ENCODE results near the gene UTP25. TPM values are rescaled to one million over a fixed set of nuclear protein-coding genes. Genes with fewer than 3 reads are reported as not detected.
"Not testable (repeated sequence)": the region's sequence is repeated elsewhere in the genome, so short reads cannot be mapped to it uniquely, and the experiment has no call there.

The UTP25 gene, protein sequence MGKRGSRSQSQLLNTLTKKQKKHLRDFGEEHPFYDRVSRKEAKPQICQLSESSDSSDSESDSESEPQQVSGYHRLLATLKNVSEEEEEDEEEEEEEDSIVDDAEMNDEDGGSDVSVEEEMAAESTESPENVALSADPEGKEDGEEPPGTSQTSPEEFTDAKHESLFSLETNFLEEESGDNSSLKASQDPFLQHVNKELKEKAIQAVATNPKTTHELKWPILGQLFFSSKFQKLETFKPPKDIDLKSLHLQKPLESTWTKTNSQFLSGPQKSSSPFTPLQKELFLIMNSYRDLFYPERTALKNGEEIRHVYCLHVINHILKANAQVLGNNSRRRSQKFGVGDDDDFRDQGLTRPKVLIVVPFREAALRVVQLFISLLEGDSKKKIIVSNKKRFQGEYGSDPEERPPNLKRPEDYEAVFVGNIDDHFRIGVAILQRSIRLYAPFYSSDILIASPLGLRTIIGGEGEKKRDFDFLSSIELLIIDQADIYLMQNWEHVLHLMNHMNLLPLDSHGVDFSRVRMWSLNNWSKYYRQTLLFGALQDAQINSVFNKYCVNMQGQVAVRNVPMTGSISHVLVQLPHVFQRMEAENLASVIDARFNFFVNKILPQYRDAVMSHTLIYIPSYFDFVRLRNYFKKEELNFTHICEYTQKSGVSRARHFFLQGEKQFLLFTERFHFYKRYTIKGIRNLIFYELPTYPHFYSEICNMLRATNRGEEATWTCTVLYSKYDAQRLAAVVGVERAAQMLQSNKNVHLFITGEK
- total RNA-seq: 10 to 100 TPM; 12.0 to 17.5 TPM

DNA sequence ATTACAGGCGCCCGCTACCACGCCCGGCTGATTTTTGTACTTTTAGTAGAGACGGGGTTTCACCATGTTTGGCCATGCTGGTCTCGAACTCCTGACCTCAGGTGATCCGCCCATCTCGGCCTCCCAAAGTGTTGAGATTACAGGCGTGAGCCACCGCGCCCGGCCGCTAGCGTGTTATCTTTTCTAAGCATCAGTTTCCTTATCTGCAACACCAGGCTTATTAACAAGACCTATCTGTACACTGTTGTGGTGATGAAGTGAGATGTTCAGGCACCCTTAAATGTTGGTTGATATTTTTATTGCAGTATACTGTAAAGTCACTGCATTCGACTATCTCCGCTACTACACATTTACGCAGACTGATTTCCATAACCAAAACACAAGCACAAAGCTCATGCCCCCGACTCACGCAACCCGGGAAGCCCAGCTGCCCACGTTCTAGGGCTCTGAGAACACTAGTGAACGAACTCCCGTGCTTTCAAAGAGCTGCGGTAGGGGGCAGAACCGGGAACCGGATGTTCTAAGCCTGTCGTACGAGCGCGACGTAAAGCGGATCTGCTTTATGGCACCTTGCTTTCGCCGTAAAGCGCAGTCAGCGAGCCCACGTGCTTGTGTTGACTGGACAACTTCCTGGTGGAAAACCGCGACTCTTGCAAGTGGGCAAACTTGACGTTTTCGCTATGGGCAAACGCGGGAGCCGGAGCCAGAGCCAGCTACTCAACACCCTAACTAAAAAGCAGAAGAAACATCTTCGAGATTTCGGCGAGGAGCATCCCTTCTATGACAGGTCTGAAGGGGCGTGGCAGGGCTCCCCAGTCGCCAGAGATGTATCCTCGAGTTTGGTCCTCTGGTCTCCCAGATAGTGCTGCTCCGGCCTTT lies at the start of gene UTP25:
UTP25 (plus strand) TSS at position 589 of the 879 bp plus-strand sequence; CDS start at position 681, 92 bp downstream.
- peak within 1 kb of the TSS; percentile 80 for H3K27ac Mint-ChIP-seq
- no peaks in the 10 kb centered on the region for H3K9me3 Mint-ChIP-seq
- H3K36me3 Mint-ChIP-seq (ENCODE audit: low read depth): peaks cover 48% of the 10 kb centered on the region
- ATAC-seq (replicated peaks): peak; percentile 88
- peaks cover 4% of the 10 kb centered on the region for H3K27me3 Mint-ChIP-seq
- H3K4me1 Mint-ChIP-seq: peaks cover 34% of the 10 kb centered on the region
- peak within 1 kb of the TSS; percentile 77 for H3K4me3 Mint-ChIP-seq

DNA sequence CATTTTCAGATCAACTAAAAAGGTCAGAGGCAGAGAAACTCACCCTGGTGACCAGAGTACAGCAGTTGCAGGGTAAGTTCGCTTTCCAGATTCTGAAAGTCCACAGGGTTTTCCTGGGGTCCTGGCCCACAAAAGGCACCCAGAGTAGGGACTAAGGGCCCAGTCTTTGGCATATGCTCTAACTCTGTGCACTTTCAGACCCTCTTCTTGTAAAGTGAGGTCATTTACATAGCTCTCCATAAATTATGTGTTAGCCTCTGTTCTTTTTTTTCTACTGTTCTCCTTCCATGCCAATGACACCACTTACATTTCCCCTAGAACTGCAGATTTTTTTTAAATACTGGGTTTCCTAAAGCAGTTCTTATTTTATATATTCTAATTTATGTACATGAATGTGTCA lies 49.7 kb upstream of the UTP25 start:
- H3K27ac Mint-ChIP-seq: peak overlapping the region; percentile 78
- no peak for ATAC-seq (replicated peaks)

DNA sequence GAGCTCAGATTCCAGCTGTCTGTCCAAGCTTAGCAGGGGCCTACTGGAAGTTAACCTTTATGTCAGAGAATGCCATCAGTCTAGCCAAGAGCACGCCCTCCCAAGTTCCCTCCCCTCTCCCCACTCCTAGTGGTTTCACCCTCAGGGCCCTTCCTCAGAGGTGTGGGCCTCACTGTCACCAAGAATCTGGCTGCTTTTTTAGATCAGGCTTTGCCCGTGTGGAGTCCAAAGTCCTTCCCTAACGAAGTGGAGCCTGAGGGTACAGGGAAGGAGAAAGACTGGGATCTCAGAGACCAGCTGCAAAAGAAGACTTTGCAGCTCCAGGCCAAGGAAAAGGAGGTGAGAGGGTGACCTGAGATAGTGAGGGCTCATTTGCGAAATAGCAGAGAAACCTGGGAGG lies 47.5 kb upstream of the UTP25 start:
- H3K4me1 Mint-ChIP-seq: peaks cover 20% of the 10 kb centered on the region
- H3K27me3 Mint-ChIP-seq: no peaks in the 10 kb centered on the region
- no peaks in the 10 kb centered on the region for H3K9me3 Mint-ChIP-seq
- no peak for ATAC-seq (replicated peaks)
- no peaks in the 10 kb centered on the region for H3K36me3 Mint-ChIP-seq (ENCODE audit: low read depth)
- H3K27ac Mint-ChIP-seq: peak overlapping the region; percentile 78
- H3K4me3 Mint-ChIP-seq: no peak overlapping the region

More for the DNA sequence above, 49.7 kb upstream of the UTP25 start:
- Mint-ChIP-seq H3K36me3 (ENCODE audit: low read depth) (no peaks in the 10 kb centered on the region), H3K27me3 (no peaks in the 10 kb centered on the region), H3K9me3 (no peaks in the 10 kb centered on the region), H3K4me1 (peaks cover 25% of the 10 kb centered on the region), H3K4me3 (no peak overlapping the region)

DNA sequence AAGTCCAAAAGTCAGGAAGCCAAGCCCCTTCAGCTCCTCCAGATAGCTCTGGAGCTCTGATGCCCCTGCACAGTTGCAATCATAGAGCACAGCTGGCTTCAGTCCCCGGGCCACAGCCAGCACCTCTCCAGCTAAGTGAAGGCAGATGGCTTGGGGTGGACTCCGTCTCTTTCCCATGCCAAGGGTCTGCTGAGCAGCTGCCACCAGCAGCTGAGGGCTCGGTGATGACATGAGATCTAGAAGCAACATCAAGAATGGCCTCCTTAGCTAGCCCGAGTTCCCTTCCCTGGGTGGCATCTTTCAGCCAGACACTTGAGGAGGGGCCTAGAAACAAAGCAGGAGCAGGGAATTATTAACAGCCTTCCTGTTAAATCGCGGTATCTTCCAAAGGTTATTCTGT lies 44.4 kb upstream of the UTP25 start:
- Mint-ChIP-seq H3K4me3 (peak overlapping the region; percentile 91), H3K9me3 (no peaks in the 10 kb centered on the region), H3K27me3 (no peaks in the 10 kb centered on the region), H3K27ac (peak overlapping the region; percentile 98), H3K36me3 (ENCODE audit: low read depth) (no peaks in the 10 kb centered on the region), H3K4me1 (peaks cover 18% of the 10 kb centered on the region)
- no peak for ATAC-seq (replicated peaks)

DNA sequence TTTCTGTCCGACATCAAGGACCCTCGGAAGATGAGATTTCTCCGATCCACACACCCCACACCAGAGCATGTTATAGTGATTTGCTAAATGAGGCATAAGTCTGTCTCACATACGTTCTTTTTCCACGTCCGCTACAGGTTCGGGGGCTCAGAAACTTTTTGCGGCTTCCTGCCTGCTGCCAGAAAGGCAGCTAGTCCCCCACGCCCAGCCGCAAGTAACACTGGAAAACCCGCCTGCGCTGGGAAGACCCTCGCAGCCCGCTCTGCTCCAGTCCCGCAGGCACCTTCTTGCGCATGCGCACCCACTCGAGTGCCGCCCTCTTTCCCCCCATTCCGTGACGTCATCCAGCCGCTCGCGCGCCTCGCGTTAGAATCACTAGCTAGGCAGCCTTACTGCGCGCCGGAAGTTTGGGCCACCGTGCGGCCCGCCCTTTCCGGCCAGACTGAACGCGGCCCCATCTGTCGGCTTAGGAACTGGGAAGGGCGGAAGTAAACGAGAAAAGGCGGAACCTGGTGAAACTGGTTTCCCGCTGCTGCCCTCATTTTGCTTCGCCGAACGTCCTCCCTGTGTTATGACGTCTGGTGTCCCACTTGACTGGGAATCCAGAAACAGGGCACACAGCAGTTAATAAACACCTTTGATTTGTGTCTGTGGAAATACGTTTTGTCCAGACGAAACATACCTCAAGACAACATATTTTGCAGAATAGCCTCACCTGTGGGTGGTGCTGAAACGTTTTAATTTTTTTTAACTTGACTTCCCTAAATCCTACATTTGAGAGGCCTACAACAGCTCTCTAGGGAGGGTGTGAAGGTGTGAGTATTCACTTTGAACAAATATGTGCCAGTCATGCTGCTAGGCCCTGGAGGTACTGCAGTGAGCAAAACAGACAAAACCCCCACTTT lies 43.3 kb upstream of the UTP25 start, which contains the start of gene C1orf74:
C1orf74 (minus strand) TSS at position 295 of the 905 bp plus-strand sequence. CDS start 925 bp downstream, outside the sequence.
- peak within 1 kb of the TSS; percentile 98 for H3K27ac Mint-ChIP-seq
- no peaks in the 10 kb centered on the region for H3K9me3 Mint-ChIP-seq
- no peaks in the 10 kb centered on the region for H3K27me3 Mint-ChIP-seq
- peaks cover 16% of the 10 kb centered on the region for H3K4me1 Mint-ChIP-seq
- ATAC-seq (replicated peaks): peak; percentile 99
- H3K36me3 Mint-ChIP-seq (ENCODE audit: low read depth): no peaks in the 10 kb centered on the region
- H3K4me3 Mint-ChIP-seq: peak within 1 kb of the TSS; percentile 91

DNA sequence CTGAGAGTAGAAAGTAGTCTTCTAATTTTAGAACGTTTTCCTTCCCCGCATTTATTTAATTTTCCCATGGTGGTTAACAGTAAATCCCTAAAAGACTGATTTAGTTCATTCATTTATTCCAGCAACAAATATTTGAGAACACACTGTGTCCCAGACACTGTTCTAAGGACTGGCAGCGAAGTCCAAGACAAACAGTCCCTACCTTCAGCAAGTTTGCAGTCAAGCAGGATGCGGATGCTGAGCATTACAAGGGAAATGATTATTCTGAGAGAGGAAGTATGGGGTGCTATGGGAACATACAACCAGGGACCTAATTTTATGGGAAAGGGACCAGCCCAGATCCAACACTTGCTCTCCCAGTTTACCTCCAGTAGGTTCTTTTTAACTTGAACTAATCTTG lies 42.2 kb upstream of the UTP25 start:
- Mint-ChIP-seq H3K36me3 (ENCODE audit: low read depth) (no peaks in the 10 kb centered on the region), H3K4me1 (peaks cover 12% of the 10 kb centered on the region), H3K27ac (peak overlapping the region; percentile 98), H3K4me3 (peak overlapping the region; percentile 91), H3K9me3 (no peaks in the 10 kb centered on the region), H3K27me3 (no peaks in the 10 kb centered on the region)
- no peak for ATAC-seq (replicated peaks)

DNA sequence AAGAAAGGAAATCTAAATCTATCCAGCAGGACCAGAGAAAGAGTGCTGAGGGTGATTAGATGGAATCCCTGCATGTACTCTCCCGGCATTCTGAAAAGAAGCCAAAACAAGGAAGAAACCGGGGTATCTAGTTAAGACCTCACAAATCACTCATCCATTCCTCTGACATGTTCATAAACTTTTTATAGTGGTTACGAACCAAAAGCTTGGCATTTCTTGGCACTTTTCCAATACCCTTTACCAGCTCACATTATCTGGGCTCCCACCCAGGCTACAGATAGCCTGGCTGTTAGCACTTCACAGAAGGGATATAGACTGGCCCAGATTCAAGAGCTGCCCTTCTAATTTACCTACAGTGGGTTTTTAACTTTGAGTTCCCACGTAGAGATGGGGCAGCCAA lies 41.6 kb upstream of the UTP25 start:
- H3K4me1 Mint-ChIP-seq: peaks cover 12% of the 10 kb centered on the region
- ATAC-seq (replicated peaks): no peak

DNA sequence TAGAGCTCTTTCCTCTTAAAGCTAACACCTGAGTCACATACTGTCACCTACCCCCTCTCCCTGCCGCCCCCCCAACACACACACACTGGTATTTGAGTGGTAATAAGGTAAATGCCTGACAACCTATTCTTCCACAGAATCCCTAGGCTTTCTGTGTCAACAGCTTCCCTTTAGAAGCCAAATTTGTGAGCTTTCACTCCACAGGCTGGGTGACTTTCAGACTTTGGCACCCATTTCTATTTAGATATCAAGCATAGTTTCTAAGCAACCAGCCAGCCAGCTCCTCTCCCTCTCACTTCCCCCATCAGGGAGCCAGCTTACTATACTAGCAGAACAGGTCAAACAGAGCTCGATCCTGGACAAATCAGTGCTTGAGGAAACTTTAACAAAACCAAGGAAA lies 40.2 kb upstream of the UTP25 start:
- no peaks in the 10 kb centered on the region for H3K9me3 Mint-ChIP-seq
- no peak overlapping the region for H3K4me3 Mint-ChIP-seq
- peaks cover 11% of the 10 kb centered on the region for H3K4me1 Mint-ChIP-seq
- no peak overlapping the region for H3K27ac Mint-ChIP-seq
- H3K27me3 Mint-ChIP-seq: peaks cover 2% of the 10 kb centered on the region
- no peak for ATAC-seq (replicated peaks)
- H3K36me3 Mint-ChIP-seq (ENCODE audit: low read depth): no peaks in the 10 kb centered on the region

More for the DNA sequence above, 41.6 kb upstream of the UTP25 start:
- Mint-ChIP-seq H3K36me3 (ENCODE audit: low read depth) (no peaks in the 10 kb centered on the region), H3K27ac (no peak overlapping the region), H3K27me3 (no peaks in the 10 kb centered on the region), H3K4me3 (no peak overlapping the region), H3K9me3 (no peaks in the 10 kb centered on the region)

DNA sequence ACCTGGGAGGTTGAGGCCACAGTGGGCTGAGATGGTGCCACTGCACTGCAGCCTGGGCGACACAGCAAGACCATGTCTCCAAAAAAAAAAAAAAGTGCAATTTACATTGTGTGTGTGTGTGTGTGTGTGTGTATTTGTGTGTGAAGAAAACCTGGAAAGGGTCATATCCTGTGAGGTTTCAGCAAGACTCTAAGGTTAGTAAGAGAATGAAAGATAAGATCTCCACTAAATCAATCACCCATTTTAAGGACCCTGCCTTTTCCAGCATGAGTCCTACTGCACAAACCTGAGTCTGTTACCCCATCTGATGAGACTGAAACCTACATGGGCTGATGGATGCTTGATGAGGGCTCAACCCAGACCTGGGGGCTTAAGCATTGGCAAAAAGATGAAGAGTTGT lies 38.5 kb upstream of the UTP25 start:
- H3K4me3 Mint-ChIP-seq: no peak overlapping the region
- H3K4me1 Mint-ChIP-seq: peaks cover 2% of the 10 kb centered on the region
- peaks cover 9% of the 10 kb centered on the region for H3K27me3 Mint-ChIP-seq
- no peaks in the 10 kb centered on the region for H3K36me3 Mint-ChIP-seq (ENCODE audit: low read depth)
- H3K27ac Mint-ChIP-seq: no peak overlapping the region
- no peaks in the 10 kb centered on the region for H3K9me3 Mint-ChIP-seq
- ATAC-seq (replicated peaks): no peak

DNA sequence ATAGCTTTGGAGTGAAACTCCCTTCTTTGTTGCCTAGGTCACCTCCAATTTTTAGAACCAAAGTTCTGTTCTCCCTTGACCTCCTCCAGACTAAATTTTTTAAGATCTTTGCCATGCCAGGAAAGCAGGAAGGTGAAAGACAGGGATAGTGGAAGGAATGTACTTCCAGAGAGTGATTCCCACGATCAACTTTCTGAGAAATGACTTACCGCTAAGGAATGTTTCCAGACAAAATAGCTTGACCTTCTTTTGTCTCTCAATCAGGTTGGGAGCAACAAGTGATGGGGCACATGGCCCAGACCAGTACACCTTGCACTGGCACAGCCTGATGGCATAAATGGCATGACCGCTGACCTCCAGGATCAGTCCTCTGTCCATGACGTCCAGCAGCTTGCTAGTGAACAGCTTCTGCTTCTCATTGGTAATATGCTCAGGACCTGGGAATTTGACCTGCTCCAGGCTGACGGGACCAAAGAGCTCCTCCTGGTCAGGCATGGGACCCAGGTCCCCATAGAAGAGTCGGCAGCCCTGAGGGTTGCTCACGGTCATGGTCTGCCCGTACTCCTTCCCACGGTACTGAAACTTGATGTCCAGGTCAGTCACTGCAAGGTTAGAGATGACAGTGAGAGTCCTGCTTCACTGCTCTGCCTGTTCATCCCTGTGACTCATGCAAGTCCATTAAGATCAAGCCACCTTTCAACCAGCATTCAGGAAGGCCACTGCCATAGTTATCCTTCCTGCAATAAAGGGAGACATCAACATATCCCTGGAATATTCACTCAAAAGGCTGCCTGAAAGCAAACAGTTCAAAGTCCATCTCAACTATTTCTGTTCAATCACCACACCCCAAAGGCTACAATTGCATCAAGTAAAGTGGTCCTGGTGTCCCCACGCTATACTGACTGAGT lies 37.2 kb upstream of the UTP25 start:
- peaks cover 10% of the 10 kb centered on the region for H3K27me3 Mint-ChIP-seq
- no peaks in the 10 kb centered on the region for H3K36me3 Mint-ChIP-seq (ENCODE audit: low read depth)
- no peak overlapping the region for H3K4me3 Mint-ChIP-seq
- no peak overlapping the region for H3K27ac Mint-ChIP-seq
- no peak for ATAC-seq (replicated peaks)
- H3K9me3 Mint-ChIP-seq: no peaks in the 10 kb centered on the region
- H3K4me1 Mint-ChIP-seq: no peaks in the 10 kb centered on the region

DNA sequence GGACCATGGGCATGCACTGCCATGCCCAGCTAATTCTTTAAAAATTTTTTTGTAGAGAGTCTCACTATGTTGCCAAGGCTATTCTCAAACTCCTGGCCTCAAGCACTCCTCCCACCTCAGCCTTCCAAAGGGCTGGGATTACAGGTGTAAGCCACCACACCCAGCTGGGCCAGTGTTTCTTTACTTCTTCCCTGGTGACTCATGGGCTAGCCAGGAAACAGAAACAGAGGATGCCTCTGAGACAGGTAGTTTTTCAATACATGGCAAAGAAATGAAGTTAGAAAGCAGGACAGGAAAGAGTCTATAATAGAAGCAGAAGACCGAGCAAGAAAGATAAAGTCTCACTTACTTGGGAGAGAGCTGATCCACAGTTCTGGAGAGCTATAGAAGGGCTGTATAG lies 35.9 kb upstream of the UTP25 start:
- no peak for ATAC-seq (replicated peaks)
- no peak overlapping the region for H3K4me3 Mint-ChIP-seq
- H3K36me3 Mint-ChIP-seq (ENCODE audit: low read depth): no peaks in the 10 kb centered on the region
- no peaks in the 10 kb centered on the region for H3K9me3 Mint-ChIP-seq
- H3K4me1 Mint-ChIP-seq: peaks cover 5% of the 10 kb centered on the region
- H3K27ac Mint-ChIP-seq: no peak overlapping the region
- H3K27me3 Mint-ChIP-seq: peaks cover 13% of the 10 kb centered on the region

DNA sequence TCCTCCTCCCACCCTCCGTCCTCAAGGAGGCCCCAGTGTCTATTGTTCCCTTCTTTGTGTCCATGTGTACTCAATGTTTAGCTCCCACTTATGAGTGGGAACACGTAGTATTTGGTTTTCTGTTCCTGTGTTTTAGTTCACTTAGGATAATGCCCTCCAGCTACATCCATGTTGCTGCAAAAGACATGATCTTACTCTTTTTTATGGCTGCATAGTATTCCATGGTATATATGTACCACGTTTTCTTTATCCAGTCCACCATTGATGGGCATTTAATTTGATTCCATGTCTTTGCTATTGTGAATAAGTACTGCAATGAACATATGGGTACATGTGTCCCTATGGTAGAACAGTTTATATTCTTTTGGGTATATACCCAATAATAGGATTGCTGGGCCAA lies 34.1 kb upstream of the UTP25 start:
- ATAC-seq (replicated peaks); H3K9me3 Mint-ChIP-seq: not testable (repeated sequence)

More for the DNA sequence above, 34.1 kb upstream of the UTP25 start:
- not testable (repeated sequence) for H3K4me3 Mint-ChIP-seq; H3K4me1 Mint-ChIP-seq; H3K36me3 Mint-ChIP-seq (ENCODE audit: low read depth); H3K27ac Mint-ChIP-seq
- H3K27me3 Mint-ChIP-seq: peaks cover 13% of the 10 kb centered on the region

Measured in activated T-helper 17 cell treated with anti-CD3 and anti-CD28 coated beads, Interleukin-2, amount 50 U/mL, for 72 hours (primary cell).